Fibroblast of lung (primary cell): Measurements from ENCODE around the gene PRKCQ. TPM values are rescaled to one million over a fixed set of nuclear protein-coding genes. Genes with fewer than 3 reads are reported as not detected.

Experiments used
- DNase-seq, 2 donors: peaks; one replicate each; pipeline versions ENCODE4 v3.0.0 to v3.0.0-alpha.2; 2010; ENCODE audit warnings: low read depth in 2 of 2
- H2AFZ ChIP-seq: 2 replicates; pipeline ENCODE4 v1.5.1; 2012; ENCODE audit warnings: low read length, control low read depth, inconsistent platforms
- H3K27ac ChIP-seq: 2 replicates; pipeline ENCODE4 v1.5.1; 2011; ENCODE audit warnings: low read length, control low read depth; ENCODE audit not compliant: insufficient read depth
- H3K27me3 ChIP-seq: 2 replicates; pipeline ENCODE4 v1.5.1; 2011; ENCODE audit warnings: mild to moderate bottlenecking, low read length; ENCODE audit not compliant: control insufficient read depth, insufficient read depth
- H3K36me3 ChIP-seq: 2 replicates; pipeline ENCODE4 v1.5.1; 2011; ENCODE audit warnings: low read length; ENCODE audit not compliant: control insufficient read depth, insufficient read depth
- H3K4me1 ChIP-seq: 2 replicates; pipeline ENCODE4 v1.5.1; 2011; ENCODE audit warnings: low read length; ENCODE audit not compliant: control insufficient read depth, insufficient read depth; ENCODE audit errors: extremely low read depth
- H3K4me2 ChIP-seq: 2 replicates; pipeline ENCODE4 v1.5.1; 2011; ENCODE audit warnings: low read length, control low read depth; ENCODE audit not compliant: insufficient read depth; ENCODE audit errors: extremely low read depth
- H3K4me3 ChIP-seq, 4 experiments: fragments of 200-600 bp in 1 of 4; sonication (generic) in 1 of 4; replicated peaks in 1 of 4; 2 replicates each; pipeline ENCODE4 v1.5.1; 2011 to 2016; ENCODE audit warnings: low read length in 4 of 4, low read depth in 3 of 4, mild to moderate bottlenecking in 3 of 4, control low read depth in 2 of 4, inconsistent platforms in 1 of 4, mixed read lengths in 1 of 4; ENCODE audit not compliant: insufficient read depth in 1 of 4; ENCODE audit errors: control extremely low read depth in 1 of 4
- H3K79me2 ChIP-seq: 2 replicates; pipeline ENCODE4 v1.5.1; 2012; ENCODE audit warnings: mild to moderate bottlenecking, low read length, inconsistent platforms; ENCODE audit not compliant: control insufficient read depth, insufficient read depth
- H3K9ac ChIP-seq: 2 replicates; pipeline ENCODE4 v1.5.1; 2011; ENCODE audit warnings: mild to moderate bottlenecking, low read length, control low read depth; ENCODE audit not compliant: insufficient read depth
- H3K9me3 ChIP-seq: 2 replicates; pipeline ENCODE4 v1.5.1; 2012; ENCODE audit warnings: low read depth, low read length; ENCODE audit not compliant: control insufficient read depth, insufficient read depth
- H4K20me1 ChIP-seq: 2 replicates; pipeline ENCODE4 v1.5.1; 2011; ENCODE audit warnings: low read length; ENCODE audit not compliant: control insufficient read depth, insufficient read depth; ENCODE audit errors: extremely low read depth
- EZH2 ChIP-seq: IDR thresholded peaks from 2 replicates; pipeline ENCODE4 v1.5.1; 2012; ENCODE audit warnings: low read length, control low read depth, mild to moderate bottlenecking; ENCODE audit errors: missing control alignments
- polyA plus RNA-seq, 2 donors: library from polyadenylated mRNA; depleted of rRNA in 1 of 2; stranded (reverse) in 1 of 2; unstranded in 1 of 2; fragments of >200 nt; gene quantifications; 2 replicates each; pipeline ENCODE4 v1.2.1, GENCODE V29; 2011 to 2012; ENCODE audit warnings: missing spikeins in 1 of 2
- total RNA-seq: library from RNA; depleted of rRNA; stranded (reverse); fragments of >200 nt; gene quantifications from 2 replicates; pipeline ENCODE4 v1.2.1, GENCODE V29; 2014
- TF ChIP-seq, protein P1 (sequence below), 2 donors: IDR thresholded peaks in 1 of 2; conservative IDR thresholded peaks in 1 of 2; 1 replicate in 1 of 2; 2 replicates in 1 of 2; pipeline ENCODE4 v1.5.1; 2011 to 2012; ENCODE audit warnings: low read length in 2 of 2, control low read depth in 1 of 2, inconsistent platforms in 1 of 2, low read depth in 1 of 2, mild to moderate bottlenecking in 1 of 2

PRKCQ gene
- total and polyA plus RNA-seq, 2 donors (not counting 1 experiment from before 2014, with no cell fraction given) = under 0.01 to 0.01 TPM

DNA sequence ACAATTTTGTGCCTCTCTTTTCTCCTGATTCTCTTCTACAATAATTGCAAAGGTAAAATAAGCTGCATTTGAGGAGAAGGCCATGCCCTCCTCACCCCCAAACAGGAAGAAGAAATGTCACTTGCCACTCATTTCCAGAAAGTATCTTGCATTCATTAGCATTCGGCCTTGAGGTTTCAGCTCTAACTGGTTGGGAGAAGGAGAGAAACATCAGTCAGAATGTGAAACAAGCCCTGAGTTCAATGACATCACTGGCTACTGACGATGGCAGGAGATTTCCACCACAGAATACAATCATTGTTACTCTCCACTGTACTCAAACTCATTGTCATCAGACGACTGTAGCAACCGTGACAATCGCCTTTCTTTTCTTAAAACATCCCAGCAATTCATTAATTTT is 72.8 kb downstream of the PRKCQ start:
- Histone ChIP-seq H3K9ac (no peak overlapping the region), H4K20me1 (no peaks in the 10 kb centered on the region), H3K79me2 (no peaks in the 10 kb centered on the region), H3K4me3 (no peak overlapping the region), H3K4me1 (no peaks in the 10 kb centered on the region), H3K27ac (no peak overlapping the region), H3K36me3 (no peaks in the 10 kb centered on the region), H2AFZ (no peak overlapping the region), H3K4me2 (no peak overlapping the region), H3K27me3 (no peaks in the 10 kb centered on the region), H3K9me3 (no peaks in the 10 kb centered on the region)
- TF ChIP-seq EZH2 = no peak
- TF ChIP-seq, protein P1, sequence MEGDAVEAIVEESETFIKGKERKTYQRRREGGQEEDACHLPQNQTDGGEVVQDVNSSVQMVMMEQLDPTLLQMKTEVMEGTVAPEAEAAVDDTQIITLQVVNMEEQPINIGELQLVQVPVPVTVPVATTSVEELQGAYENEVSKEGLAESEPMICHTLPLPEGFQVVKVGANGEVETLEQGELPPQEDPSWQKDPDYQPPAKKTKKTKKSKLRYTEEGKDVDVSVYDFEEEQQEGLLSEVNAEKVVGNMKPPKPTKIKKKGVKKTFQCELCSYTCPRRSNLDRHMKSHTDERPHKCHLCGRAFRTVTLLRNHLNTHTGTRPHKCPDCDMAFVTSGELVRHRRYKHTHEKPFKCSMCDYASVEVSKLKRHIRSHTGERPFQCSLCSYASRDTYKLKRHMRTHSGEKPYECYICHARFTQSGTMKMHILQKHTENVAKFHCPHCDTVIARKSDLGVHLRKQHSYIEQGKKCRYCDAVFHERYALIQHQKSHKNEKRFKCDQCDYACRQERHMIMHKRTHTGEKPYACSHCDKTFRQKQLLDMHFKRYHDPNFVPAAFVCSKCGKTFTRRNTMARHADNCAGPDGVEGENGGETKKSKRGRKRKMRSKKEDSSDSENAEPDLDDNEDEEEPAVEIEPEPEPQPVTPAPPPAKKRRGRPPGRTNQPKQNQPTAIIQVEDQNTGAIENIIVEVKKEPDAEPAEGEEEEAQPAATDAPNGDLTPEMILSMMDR (conservative IDR thresholded peaks at IDR 0.05 in 1 of 2, IDR thresholded peaks at IDR 0.05 in 1 of 2; ENCODE audit: low read depth in 1 of 2, low read length in 2 of 2) = no peak
- DNase-seq = no peak

DNA sequence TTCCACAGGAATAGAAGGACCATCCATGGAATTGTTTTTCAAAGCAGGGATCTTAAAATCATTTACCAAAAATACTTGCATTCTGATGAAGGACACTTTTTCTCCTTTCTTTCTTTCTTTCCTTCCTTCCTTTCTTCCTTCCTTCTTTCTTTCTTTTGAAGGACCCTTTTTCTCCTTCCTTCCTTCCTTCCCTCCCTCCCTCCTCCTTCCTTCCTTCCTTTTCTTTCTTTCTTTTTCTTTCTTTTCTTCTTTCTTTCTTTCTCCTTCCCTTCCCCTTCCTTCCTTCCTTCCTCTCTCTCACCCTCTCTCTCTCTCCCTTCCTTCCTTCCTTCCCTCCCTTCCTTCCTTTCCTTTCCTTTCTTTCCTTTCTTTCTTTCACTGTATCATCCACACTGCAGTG is 74.8 kb downstream of the PRKCQ start:
- Histone ChIP-seq H2AFZ (no peak overlapping the region), H3K79me2 (no peaks in the 10 kb centered on the region), H3K9ac (no peak overlapping the region), H3K9me3 (no peaks in the 10 kb centered on the region), H3K4me1 (no peaks in the 10 kb centered on the region), H4K20me1 (no peaks in the 10 kb centered on the region), H3K27me3 (no peaks in the 10 kb centered on the region), H3K4me2 (no peak overlapping the region), H3K27ac (no peak overlapping the region), H3K4me3 (no peak overlapping the region), H3K36me3 (no peaks in the 10 kb centered on the region)
- TF ChIP-seq EZH2 = no peak
- TF ChIP-seq, protein P1 (conservative IDR thresholded peaks at IDR 0.05 in 1 of 2, IDR thresholded peaks at IDR 0.05 in 1 of 2; ENCODE audit: low read depth in 1 of 2, low read length in 2 of 2) = no peak
- no peak for DNase-seq

DNA sequence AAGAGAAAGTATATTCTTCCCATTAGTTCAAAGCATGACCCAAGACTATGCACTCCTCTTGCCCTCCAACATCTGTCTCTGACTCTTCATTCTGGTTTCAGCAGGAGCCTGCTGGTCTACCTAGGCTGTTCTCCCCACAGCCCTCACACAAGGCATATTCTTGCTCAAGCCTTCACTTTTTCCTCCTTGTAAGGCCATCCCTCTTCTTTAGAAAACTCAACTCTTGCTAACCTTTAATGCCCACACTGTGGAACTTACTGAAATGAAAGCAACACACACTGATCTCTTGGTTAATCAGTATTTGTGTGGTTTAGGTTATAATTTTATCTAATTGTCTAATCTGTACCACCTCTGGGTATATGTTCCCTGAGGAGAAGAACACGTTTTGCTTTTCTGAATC is 75.8 kb downstream of the PRKCQ start:
- H3K4me1 ChIP-seq = no peaks in the 10 kb centered on the region
- H3K9ac ChIP-seq = no peak overlapping the region
- DNase-seq = no peak
- H3K27ac ChIP-seq = no peak overlapping the region
- H3K36me3 ChIP-seq = no peaks in the 10 kb centered on the region
- H3K4me3 ChIP-seq = no peak overlapping the region
- no peaks in the 10 kb centered on the region for H3K9me3 ChIP-seq
- TF ChIP-seq EZH2 = no peak
- TF ChIP-seq, protein P1 (conservative IDR thresholded peaks at IDR 0.05 in 1 of 2, IDR thresholded peaks at IDR 0.05 in 1 of 2; ENCODE audit: low read depth in 1 of 2, low read length in 2 of 2) = no peak
- H2AFZ ChIP-seq = no peak overlapping the region
- H3K79me2 ChIP-seq = no peaks in the 10 kb centered on the region
- H4K20me1 ChIP-seq = no peaks in the 10 kb centered on the region
- H3K4me2 ChIP-seq = no peak overlapping the region
- no peaks in the 10 kb centered on the region for H3K27me3 ChIP-seq
